Sigmoid colon (tissue), 7 donors: ENCODE measurements around the gene TMC1. TPM values are rescaled to one million over a fixed set of nuclear protein-coding genes. Genes with fewer than 3 reads are reported as not detected.
"Not testable (repeated sequence)": the region's sequence is repeated elsewhere in the genome, so short reads cannot be mapped to it uniquely, and the experiment has no call there.

Experiments used
- DNase-seq: peaks from one replicate; pipeline ENCODE4 v3.0.0-alpha.2; 2019
- H3K27ac ChIP-seq, 4 donors: fragments of 200-600 bp; sonication (generic); one replicate each; pipeline ENCODE4 v1.5.1; 2016 to 2019; ENCODE audit warnings: mild to moderate bottlenecking in 1 of 4
- H3K27me3 ChIP-seq, 3 donors: fragments of 200-600 bp; sonication (generic); one replicate each; pipeline ENCODE4 v1.5.1; 2019; ENCODE audit warnings: mild to moderate bottlenecking in 1 of 3
- H3K36me3 ChIP-seq, 4 donors: fragments of 200-600 bp; sonication (generic); one replicate each; pipeline ENCODE4 v1.5.1; 2016 to 2019
- H3K4me1 ChIP-seq, 4 donors: fragments of 200-600 bp; sonication (generic); one replicate each; pipeline ENCODE4 v1.5.1; 2017 to 2019
- H3K4me3 ChIP-seq, 4 donors: fragments of 200-600 bp; sonication (generic); one replicate each; pipeline ENCODE4 v1.5.1; 2017 to 2019; ENCODE audit warnings: mild to moderate bottlenecking in 2 of 4, moderate library complexity in 1 of 4
- H3K9me3 ChIP-seq, 4 donors: fragments of 200-600 bp in 3 of 4; sonication (generic) in 3 of 4; one replicate each; pipeline versions ENCODE4 v1.5.1 to v1.6.1; 2013 to 2019
- EP300 ChIP-seq, 4 donors: sonication (generic); formaldehyde crosslinking; IDR thresholded peaks; one replicate each; pipeline ENCODE4 v1.6.1; 2017; ENCODE audit warnings: antibody characterized with exemption in 4 of 4
- POLR2A ChIP-seq, 2 donors: fragments of 450-650 bp; IDR thresholded peaks; one replicate each; pipeline ENCODE4 v1.6.1; 2016; ENCODE audit warnings: antibody characterized with exemption in 2 of 2, mild to moderate bottlenecking in 2 of 2, moderate library complexity in 2 of 2
- POLR2AphosphoS5 ChIP-seq, 4 donors: sonication (generic); formaldehyde crosslinking; IDR thresholded peaks; one replicate each; pipeline ENCODE4 v1.6.1; 2017; ENCODE audit warnings: antibody characterized with exemption in 4 of 4
- WGBS, 2 donors: extraction: QIAGEN DNeasy Blood & Tissue Kit; methylation state at CpG; one replicate each; pipeline ENCODE4 v1.1.7; 2013; 5-methylcytosine and 5-hydroxymethylcytosine counted together
- intact Hi-C: fragments of 100-400 bp; cut with DNase I; formaldehyde crosslinking; loops from one replicate; pipeline ENCODE4 v1.15.1; 2023
- polyA plus RNA-seq, 3 donors: library from polyadenylated mRNA; stranded (reverse); fragments of 200-250 nt; gene quantifications; one replicate each; pipeline ENCODE4 v1.2.3, GENCODE V29; 2013
- total RNA-seq, 4 donors: library from RNA; depleted of rRNA; stranded (reverse); fragments of >200 nt; gene quantifications; one replicate each; pipeline ENCODE4 v1.1.0, GENCODE V29; 2016
- TF ChIP-seq, protein P1 (sequence below), 4 experiments: fragments of 450-650 bp in 3 of 4; fragments of 200-600 bp in 1 of 4; IDR thresholded peaks; one replicate each; pipeline ENCODE4 v1.5.1; 2016 to 2019; ENCODE audit warnings: antibody characterized with exemption in 4 of 4, mild to moderate bottlenecking in 3 of 4, moderate library complexity in 2 of 4
- donor health status: healthy with polysubstance abuse.
- donor health status: Bipolar disorder and iron deficiency.
- donor health status: healthy.

Gene TMC1
- total and polyA plus RNA-seq, 7 donors = under 0.01 to 1.5 (median 0.51) TPM; not detected in 4

DNA sequence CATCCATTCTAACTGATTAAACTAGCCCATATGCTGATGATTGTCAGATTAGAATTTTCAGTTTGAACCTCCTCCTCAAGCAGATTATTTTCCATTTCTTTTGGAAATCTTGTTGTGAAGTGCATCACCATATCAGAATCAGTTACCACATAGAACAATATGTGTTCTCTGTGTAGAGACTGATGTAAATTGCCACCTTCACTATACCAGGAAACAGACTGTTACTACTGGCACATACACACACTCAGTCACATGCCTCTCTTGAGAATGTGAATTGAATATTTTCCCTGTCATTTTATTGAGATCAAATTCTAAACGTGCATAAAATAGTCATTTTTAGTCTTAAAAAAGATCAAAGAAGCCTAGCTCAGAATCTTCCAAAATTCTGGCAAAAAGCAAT is 270.0 kb downstream of the TMC1 start:
- 25 to 55% methylated on average over 1 of the region's 1 CpG for WGBS, 2 donors

DNA sequence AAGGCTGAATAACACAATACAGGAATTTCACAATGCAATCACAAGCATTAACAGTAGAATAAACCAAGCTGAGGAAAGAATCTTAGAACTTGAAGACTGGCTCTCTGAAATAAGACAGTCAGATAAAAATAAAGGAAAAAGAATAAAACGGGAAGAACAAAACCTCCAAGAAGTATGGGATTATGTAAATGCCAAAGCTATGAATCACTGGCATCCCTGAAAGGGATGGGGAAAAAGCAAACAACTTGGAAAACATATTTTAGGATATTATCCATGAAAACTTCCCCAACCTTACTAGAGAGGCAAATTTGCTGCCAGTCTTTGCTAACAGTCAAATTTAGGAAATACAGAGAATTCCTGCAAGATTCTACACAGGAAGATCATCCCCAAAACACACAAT is 273.5 kb downstream of the TMC1 start:
- TF ChIP-seq POLR2A (IDR thresholded peaks at IDR 0.05) (no peak), EP300 (IDR thresholded peaks at IDR 0.05) (no peak), POLR2AphosphoS5 (IDR thresholded peaks at IDR 0.05) (no peak)
- TF ChIP-seq, protein P1, sequence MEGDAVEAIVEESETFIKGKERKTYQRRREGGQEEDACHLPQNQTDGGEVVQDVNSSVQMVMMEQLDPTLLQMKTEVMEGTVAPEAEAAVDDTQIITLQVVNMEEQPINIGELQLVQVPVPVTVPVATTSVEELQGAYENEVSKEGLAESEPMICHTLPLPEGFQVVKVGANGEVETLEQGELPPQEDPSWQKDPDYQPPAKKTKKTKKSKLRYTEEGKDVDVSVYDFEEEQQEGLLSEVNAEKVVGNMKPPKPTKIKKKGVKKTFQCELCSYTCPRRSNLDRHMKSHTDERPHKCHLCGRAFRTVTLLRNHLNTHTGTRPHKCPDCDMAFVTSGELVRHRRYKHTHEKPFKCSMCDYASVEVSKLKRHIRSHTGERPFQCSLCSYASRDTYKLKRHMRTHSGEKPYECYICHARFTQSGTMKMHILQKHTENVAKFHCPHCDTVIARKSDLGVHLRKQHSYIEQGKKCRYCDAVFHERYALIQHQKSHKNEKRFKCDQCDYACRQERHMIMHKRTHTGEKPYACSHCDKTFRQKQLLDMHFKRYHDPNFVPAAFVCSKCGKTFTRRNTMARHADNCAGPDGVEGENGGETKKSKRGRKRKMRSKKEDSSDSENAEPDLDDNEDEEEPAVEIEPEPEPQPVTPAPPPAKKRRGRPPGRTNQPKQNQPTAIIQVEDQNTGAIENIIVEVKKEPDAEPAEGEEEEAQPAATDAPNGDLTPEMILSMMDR (IDR thresholded peaks at IDR 0.05) = no peak
- no peak for DNase-seq
- Histone ChIP-seq H3K4me3 (no peak overlapping the region), H3K27me3 (no peaks in the 10 kb centered on the region), H3K4me1 (no peaks in the 10 kb centered on the region), H3K27ac (no peak overlapping the region), H3K9me3 (peaks cover 0 to 4% (median 2%) of the 10 kb centered on the region in 4 donors), H3K36me3 (no peaks in the 10 kb centered on the region)
- intact Hi-C loops = no loop called here
- 78 to 83% methylated on average over 1 of the region's 1 CpG for WGBS, 2 donors

More for the DNA sequence above, 270.0 kb downstream of the TMC1 start:
- H3K27me3 ChIP-seq = no peaks in the 10 kb centered on the region
- DNase-seq = no peak
- peaks cover 0 to 4% (median 0%) of the 10 kb centered on the region in 4 donors for H3K4me1 ChIP-seq
- H3K36me3 ChIP-seq = no peaks in the 10 kb centered on the region
- TF ChIP-seq EP300 (IDR thresholded peaks at IDR 0.05) = no peak
- peaks cover 0 to 4% (median 0%) of the 10 kb centered on the region in 4 donors for H3K9me3 ChIP-seq
- H3K27ac ChIP-seq = no peak overlapping the region
- intact Hi-C loops = no loop called here
- no peak overlapping the region for H3K4me3 ChIP-seq

DNA sequence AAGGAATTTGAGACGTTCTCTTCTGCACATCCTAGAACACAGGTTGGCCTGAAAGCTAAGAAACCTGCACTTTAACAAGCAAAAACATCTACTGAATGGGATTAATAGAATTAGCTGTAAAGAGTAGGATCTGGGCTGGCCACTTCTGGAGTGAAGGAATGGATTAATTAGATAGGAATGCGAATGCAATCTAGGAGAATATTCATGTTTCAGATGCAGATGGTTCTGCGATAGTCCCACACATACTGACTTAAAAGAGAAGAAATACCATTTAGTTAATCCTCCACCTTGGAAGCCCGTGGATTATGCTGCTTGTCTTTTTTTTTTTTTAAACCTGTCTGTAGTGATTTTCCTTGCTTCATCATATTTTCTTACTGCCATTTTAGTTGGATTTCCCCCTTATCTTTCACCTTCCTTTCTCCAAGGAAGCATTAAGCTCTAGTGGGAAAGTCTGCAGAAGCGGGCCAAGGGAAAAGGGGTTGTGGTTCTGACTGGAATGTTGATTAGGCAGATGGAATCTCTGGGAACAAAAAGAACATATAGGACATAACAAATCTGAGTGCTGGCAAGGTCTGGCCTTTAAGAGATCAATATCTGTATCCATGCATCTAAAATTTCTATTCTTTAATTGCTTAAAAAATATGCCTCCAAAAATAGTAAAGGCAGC is 279.1 kb downstream of the TMC1 start:
- TF ChIP-seq, protein P1 (IDR thresholded peaks at IDR 0.05) = no peak
- TF ChIP-seq EP300 (IDR thresholded peaks at IDR 0.05) = no peak
- TF ChIP-seq POLR2A (IDR thresholded peaks at IDR 0.05) = no peak
- no peak for TF ChIP-seq POLR2AphosphoS5 (IDR thresholded peaks at IDR 0.05)
- no peaks in the 10 kb centered on the region for H3K36me3 ChIP-seq
- peaks cover 0 to 3% (median 0%) of the 10 kb centered on the region in 4 donors for H3K9me3 ChIP-seq
- 85 to 87% methylated on average over 5 of the region's 5 CpGs for WGBS, 2 donors
- H3K27me3 ChIP-seq = no peaks in the 10 kb centered on the region
- intact Hi-C loops = no loop called here
- DNase-seq = no peak
- no peaks in the 10 kb centered on the region for H3K4me1 ChIP-seq
- H3K4me3 ChIP-seq = no peak overlapping the region
- H3K27ac ChIP-seq = no peak overlapping the region

DNA sequence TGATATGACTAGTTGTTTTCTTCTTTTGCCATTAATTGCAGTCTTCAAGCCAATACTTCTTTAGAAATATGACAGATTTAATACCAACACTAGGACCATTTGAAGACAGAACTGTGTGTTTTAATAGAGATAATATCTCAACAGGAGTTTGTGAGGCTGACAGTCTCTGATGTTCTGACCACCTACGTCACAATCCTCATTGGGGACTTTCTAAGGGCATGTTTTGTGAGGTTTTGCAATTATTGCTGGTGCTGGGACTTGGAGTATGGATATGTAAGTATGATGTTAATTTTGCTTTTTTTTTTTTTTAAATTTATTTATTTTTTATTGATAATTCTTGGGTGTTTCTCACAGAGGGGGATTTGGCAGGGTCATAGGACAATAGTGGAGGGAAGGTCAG is 283.8 kb downstream of the TMC1 start:
- intact Hi-C loops = no loop called here
- Histone ChIP-seq H3K4me3 (no peak overlapping the region), H3K27ac (no peak overlapping the region), H3K4me1 (no peaks in the 10 kb centered on the region), H3K36me3 (no peaks in the 10 kb centered on the region), H3K9me3 (no peaks in the 10 kb centered on the region), H3K27me3 (no peaks in the 10 kb centered on the region)
- TF ChIP-seq, protein P1 (IDR thresholded peaks at IDR 0.05) = no peak
- no peak for TF ChIP-seq POLR2AphosphoS5 (IDR thresholded peaks at IDR 0.05)
- no peak for TF ChIP-seq EP300 (IDR thresholded peaks at IDR 0.05)
- no peak for TF ChIP-seq POLR2A (IDR thresholded peaks at IDR 0.05)
- 73 to 75% methylated on average over 1 of the region's 1 CpG for WGBS, 2 donors
- no peak for DNase-seq

DNA sequence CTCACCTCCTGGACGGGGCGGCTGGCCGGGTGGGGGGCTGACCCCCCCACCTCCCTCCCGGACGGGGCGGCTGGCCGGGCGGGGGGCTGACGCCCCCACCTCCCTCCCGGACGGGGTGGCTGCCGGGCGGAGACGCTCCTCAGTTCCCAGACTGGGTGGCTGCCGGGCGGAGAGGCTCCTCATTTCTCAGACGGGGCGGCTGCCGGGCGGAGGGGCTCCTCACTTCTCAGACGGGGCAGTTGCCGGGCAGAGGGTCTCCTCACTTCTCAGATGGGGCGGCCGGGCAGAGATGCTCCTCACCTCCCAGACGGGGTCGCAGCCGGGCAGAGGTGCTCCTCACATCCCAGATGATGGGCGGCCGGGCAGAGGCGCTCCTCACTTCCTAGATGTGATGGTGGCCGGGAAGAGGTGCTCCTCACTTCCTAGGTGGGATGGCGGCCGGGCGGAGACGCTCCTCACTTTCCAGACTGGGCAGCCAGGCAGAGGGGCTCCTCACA is 285.0 kb downstream of the TMC1 start:
- DNase-seq = not testable (repeated sequence)

More for the DNA sequence above, 285.0 kb downstream of the TMC1 start:
- H3K27me3 ChIP-seq, H3K4me3 ChIP-seq, H3K9me3 ChIP-seq, H3K36me3 ChIP-seq, H3K4me1 ChIP-seq, H3K27ac ChIP-seq, intact Hi-C loops: not testable (repeated sequence)
- WGBS, 2 donors = 94 to 97% methylated on average over 30 to 35 of the region's 35 CpGs
